H9 (cell line): ENCODE data around the gene DPH5. TPM values are rescaled to one million over a fixed set of nuclear protein-coding genes. Genes with fewer than 3 reads are reported as not detected.

Experiments
- DNase-seq: peaks from one replicate; pipeline ENCODE4 v3.0.0-alpha.2; 2017
- H2AFZ ChIP-seq: one replicate; pipeline ENCODE4 v1.6.1; 2013; ENCODE audit warnings: mild to moderate bottlenecking, low read length, control low read depth, moderate library complexity
- H2AK5ac ChIP-seq: 2 replicates; pipeline ENCODE4 v1.6.1; 2013; ENCODE audit warnings: low read length, control low read depth, mixed read lengths; ENCODE audit not compliant: insufficient read length
- H2BK120ac ChIP-seq: one replicate; pipeline ENCODE4 v1.6.1; 2013; ENCODE audit warnings: low read depth, mild to moderate bottlenecking, low read length, control low read depth, inconsistent platforms; ENCODE audit not compliant: poor library complexity, severe bottlenecking
- H2BK12ac ChIP-seq: 2 replicates; pipeline ENCODE4 v1.6.1; 2013; ENCODE audit warnings: low read length, control low read depth, mixed read lengths, low read depth; ENCODE audit not compliant: insufficient read length
- H2BK15ac ChIP-seq: 2 replicates; pipeline ENCODE4 v1.6.1; 2013; ENCODE audit warnings: low read depth, low read length, control low read depth
- H2BK20ac ChIP-seq: one replicate; pipeline ENCODE4 v1.6.1; 2013; ENCODE audit warnings: low read depth, mild to moderate bottlenecking, low read length, control low read depth, inconsistent platforms; ENCODE audit not compliant: poor library complexity, severe bottlenecking
- H2BK5ac ChIP-seq: 2 replicates; pipeline ENCODE4 v1.6.1; 2013; ENCODE audit warnings: low read length, control low read depth, mixed read lengths; ENCODE audit not compliant: insufficient read length
- H3K14ac ChIP-seq: 2 replicates; pipeline ENCODE4 v1.6.1; 2013; ENCODE audit warnings: low read length, control low read depth; ENCODE audit not compliant: insufficient read depth
- H3K18ac ChIP-seq: 2 replicates; pipeline ENCODE4 v1.6.1; 2013; ENCODE audit warnings: low read depth, mild to moderate bottlenecking, mixed read lengths, low read length, control low read depth; ENCODE audit not compliant: insufficient read length
- H3K23ac ChIP-seq: 2 replicates; pipeline ENCODE4 v1.6.1; 2013; ENCODE audit warnings: low read length, control low read depth, mixed read lengths, low read depth; ENCODE audit not compliant: insufficient read length
- H3K23me2 ChIP-seq: 2 replicates; pipeline ENCODE4 v1.6.1; 2013; ENCODE audit warnings: low read depth, mild to moderate bottlenecking, mixed read lengths, low read length, control low read depth; ENCODE audit not compliant: insufficient read length, poor library complexity, severe bottlenecking
- H3K27ac ChIP-seq: 2 replicates; pipeline ENCODE4 v1.5.1; 2013; ENCODE audit warnings: low read length, control low read depth, mixed read lengths, low read depth; ENCODE audit not compliant: insufficient read length
- H3K27me3 ChIP-seq: 2 replicates; pipeline ENCODE4 v1.6.1; 2013; ENCODE audit warnings: low read length, control low read depth, inconsistent platforms; ENCODE audit not compliant: insufficient read depth
- H3K4ac ChIP-seq: 2 replicates; pipeline ENCODE4 v1.6.1; 2013; ENCODE audit warnings: low read depth, mild to moderate bottlenecking, control low read depth, inconsistent platforms, low read length, moderate library complexity
- H3K4me1 ChIP-seq: 2 replicates; pipeline ENCODE4 v1.6.1; 2013; ENCODE audit warnings: low read length, control low read depth, inconsistent platforms; ENCODE audit not compliant: insufficient read depth
- H3K4me2 ChIP-seq: 2 replicates; pipeline ENCODE4 v1.6.1; 2013; ENCODE audit warnings: low read length, control low read depth, mixed read lengths; ENCODE audit not compliant: insufficient read length, insufficient read depth
- H3K56ac ChIP-seq: 2 replicates; pipeline ENCODE4 v1.6.1; 2013; ENCODE audit warnings: low read depth, mild to moderate bottlenecking, mixed read lengths, low read length, control low read depth; ENCODE audit not compliant: insufficient read length
- H3K79me1 ChIP-seq: 2 replicates; pipeline ENCODE4 v1.6.1; 2013; ENCODE audit warnings: low read depth, mild to moderate bottlenecking, moderate library complexity, low read length, control low read depth, inconsistent platforms; ENCODE audit not compliant: insufficient read depth, poor library complexity, severe bottlenecking
- H3K79me2 ChIP-seq: 2 replicates; pipeline ENCODE4 v1.6.1; 2013; ENCODE audit warnings: low read length, control low read depth, inconsistent platforms; ENCODE audit not compliant: insufficient read depth
- H3K9ac ChIP-seq: 2 replicates; pipeline ENCODE4 v1.6.1; 2013; ENCODE audit warnings: low read length, control low read depth, mixed read lengths; ENCODE audit not compliant: insufficient read length; ENCODE audit errors: extremely low read depth
- H3K9me3 ChIP-seq: one replicate; pipeline ENCODE4 v1.6.1; 2013; ENCODE audit warnings: low read depth, low read length, inconsistent platforms; ENCODE audit not compliant: control insufficient read depth
- H3T11ph ChIP-seq: one replicate; pipeline ENCODE4 v1.6.1; 2013; ENCODE audit warnings: mild to moderate bottlenecking, low read length, control low read depth, inconsistent platforms
- H4K20me1 ChIP-seq: one replicate; pipeline ENCODE4 v1.6.1; 2013; ENCODE audit not compliant: control insufficient read depth, insufficient read length, insufficient read depth
- H4K5ac ChIP-seq: 2 replicates; pipeline ENCODE4 v1.6.1; 2013; ENCODE audit warnings: low read depth, mild to moderate bottlenecking, mixed read lengths, low read length, control low read depth; ENCODE audit not compliant: insufficient read length
- H4K8ac ChIP-seq: replicated peaks from 2 replicates; pipeline ENCODE4 v1.6.1; 2013; ENCODE audit warnings: low read length, control low read depth, mixed read lengths, low read depth; ENCODE audit not compliant: insufficient read length
- H4K91ac ChIP-seq: 2 replicates; pipeline ENCODE4 v1.6.1; 2013; ENCODE audit warnings: low read depth, mild to moderate bottlenecking, moderate library complexity, mixed read lengths, low read length, control low read depth; ENCODE audit not compliant: insufficient read length
- H3K27ac Mint-ChIP-seq, 3 experiments: 2 replicates in 2 of 3; 3 replicates in 1 of 3; pipeline ENCODE4 v1.8.0; 2020 to 2021; ENCODE audit warnings: mixed read lengths in 3 of 3, mild to moderate bottlenecking in 1 of 3, moderate library complexity in 1 of 3
- H3K27me3 Mint-ChIP-seq: 2 replicates; pipeline ENCODE4 v1.8.0; 2021; ENCODE audit warnings: low read depth, mild to moderate bottlenecking, moderate library complexity, mixed read lengths
- H3K36me3 Mint-ChIP-seq, 3 experiments: 2 replicates in 2 of 3; 3 replicates in 1 of 3; pipeline ENCODE4 v1.8.0; 2020 to 2021; ENCODE audit warnings: low read depth in 3 of 3, mixed read lengths in 3 of 3; ENCODE audit not compliant: insufficient read depth in 1 of 3
- H3K4me1 Mint-ChIP-seq, 2 experiments: 2 replicates each; pipeline ENCODE4 v1.8.0; 2020; ENCODE audit warnings: mixed read lengths in 2 of 2
- H3K4me3 Mint-ChIP-seq, 2 experiments: 2 replicates in 1 of 2; 3 replicates in 1 of 2; pipeline ENCODE4 v1.8.0; 2020 to 2021; ENCODE audit warnings: mild to moderate bottlenecking in 2 of 2, mixed read lengths in 2 of 2, moderate library complexity in 1 of 2
- H3K9me3 Mint-ChIP-seq, 2 experiments: 2 replicates in 1 of 2; 3 replicates in 1 of 2; pipeline ENCODE4 v1.8.0; 2020; ENCODE audit warnings: mild to moderate bottlenecking in 2 of 2, mixed read lengths in 2 of 2, moderate library complexity in 1 of 2
- CTCF ChIP-seq: fragments of 200-600 bp; sonication (generic); conservative IDR thresholded peaks from 3 replicates; pipeline ENCODE4 v1.8.0; 2021; ENCODE audit warnings: antibody characterized with exemption, mild to moderate bottlenecking
- WGBS: extraction: QIAGEN DNeasy Blood & Tissue Kit; methylation state at CpG from one replicate; pipeline ENCODE4 v1.1.7; 2013; ENCODE audit warnings: missing lambda C conversion rate, low lambda C conversion rate, mixed read lengths; ENCODE audit not compliant: insufficient read length; ENCODE audit errors: extremely low coverage; 5-methylcytosine and 5-hydroxymethylcytosine counted together
- total RNA-seq: library from RNA; stranded (reverse); gene quantifications from 2 replicates; pipeline ENCODE4 v1.2.1, GENCODE V29; 2021

The DPH5 gene
- total RNA-seq, 1 experiment from 2014 or later = 49.4 TPM

DNA sequence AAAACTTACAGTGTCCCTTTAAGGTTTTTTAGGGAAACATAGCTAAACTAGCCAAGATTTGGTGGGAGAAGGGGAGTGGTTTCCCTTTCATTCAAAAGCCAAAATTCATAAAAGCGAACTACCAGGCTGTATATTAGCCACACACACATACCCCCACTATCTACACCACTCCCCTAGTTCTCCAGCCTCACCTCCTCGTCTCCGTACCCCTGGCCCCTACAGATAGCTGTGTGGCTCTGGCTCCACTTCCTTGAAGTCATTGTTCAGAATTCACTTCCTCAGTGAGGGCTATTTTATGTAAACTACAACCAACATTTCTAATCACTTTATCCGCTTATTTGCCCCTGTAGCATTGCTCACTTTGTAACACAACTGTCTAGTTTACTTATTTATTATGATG, 5.3 kb upstream of the DPH5 start:
- H3K23ac ChIP-seq = no peak overlapping the region
- H3T11ph ChIP-seq = no peak overlapping the region
- H4K91ac ChIP-seq = no peak overlapping the region
- no peaks in the 10 kb centered on the region for H3K27me3 ChIP-seq
- no peak for TF ChIP-seq CTCF
- H3K56ac ChIP-seq = no peak overlapping the region
- H4K8ac ChIP-seq = no peak overlapping the region
- H3K36me3 Mint-ChIP-seq = peaks cover 0 to 15% (median 6%) of the 10 kb centered on the region in 3 experiments; a peak in 5 of 7 replicates
- H2BK12ac ChIP-seq = no peak overlapping the region
- H3K27me3 Mint-ChIP-seq = no peaks in the 10 kb centered on the region
- H3K4me3 Mint-ChIP-seq = no peak overlapping the region
- H2BK20ac ChIP-seq = no peak overlapping the region
- no peak overlapping the region for H2BK15ac ChIP-seq
- H3K4me1 Mint-ChIP-seq = peaks cover 16 to 21% of the 10 kb centered on the region in 2 experiments
- H3K4ac ChIP-seq = no peak overlapping the region
- H3K27ac Mint-ChIP-seq = peak overlapping the region in 1 of 3 experiments; percentile 60; a peak in 1 of 7 replicates
- no peak overlapping the region for H3K18ac ChIP-seq
- no peaks in the 10 kb centered on the region for H3K9me3 ChIP-seq
- no peak overlapping the region for H2BK5ac ChIP-seq
- H2BK120ac ChIP-seq = no peak overlapping the region
- peaks cover 5% of the 10 kb centered on the region for H3K23me2 ChIP-seq
- H4K20me1 ChIP-seq = no peaks in the 10 kb centered on the region
- H3K27ac ChIP-seq = no peak overlapping the region
- H3K4me2 ChIP-seq = no peak overlapping the region
- no peaks in the 10 kb centered on the region for H3K4me1 ChIP-seq
- H3K9me3 Mint-ChIP-seq = no peaks in the 10 kb centered on the region; a peak in 1 of 5 replicates
- H3K14ac ChIP-seq = no peak overlapping the region
- no peaks in the 10 kb centered on the region for H3K79me1 ChIP-seq
- DNase-seq = no peak
- H2AK5ac ChIP-seq = no peak overlapping the region
- H4K5ac ChIP-seq = no peak overlapping the region
- no peaks in the 10 kb centered on the region for H3K79me2 ChIP-seq
- no CpG with 5 or more reads among the region's 4 CpGs for WGBS
- H3K9ac ChIP-seq = no peak overlapping the region
- H2AFZ ChIP-seq = no peak overlapping the region
